Measurements from ENCODE around the gene LUZP4. TPM values are rescaled to one million over a fixed set of nuclear protein-coding genes. Genes with fewer than 3 reads are reported as not detected.

The LUZP4 gene
- total and polyA plus RNA-seq, 10 of the 15 experiments (the other 5 are each of a cell fraction or from before 2014, with no cell fraction given) = not detected

DNA sequence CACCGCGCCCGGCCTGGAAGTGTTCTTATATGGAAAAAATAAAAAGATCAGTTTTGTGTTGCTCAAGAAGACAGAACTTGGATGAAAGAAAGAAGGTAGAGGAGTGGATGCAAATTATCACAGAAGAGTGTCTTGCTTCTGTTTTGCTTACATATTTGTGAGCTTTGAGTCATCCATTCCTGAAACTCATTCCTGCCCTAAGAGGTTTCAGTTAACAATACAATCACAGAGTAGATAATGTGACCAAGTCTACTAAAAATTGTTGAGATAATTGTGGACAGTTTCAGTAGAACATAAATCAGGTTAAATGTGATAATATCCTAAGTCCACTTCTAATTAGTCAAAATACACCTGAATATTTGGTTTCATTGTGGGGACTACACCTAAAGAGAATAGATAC lies 29.2 kb upstream of the LUZP4 start (continued):
- TF ChIP-seq, protein P1, sequence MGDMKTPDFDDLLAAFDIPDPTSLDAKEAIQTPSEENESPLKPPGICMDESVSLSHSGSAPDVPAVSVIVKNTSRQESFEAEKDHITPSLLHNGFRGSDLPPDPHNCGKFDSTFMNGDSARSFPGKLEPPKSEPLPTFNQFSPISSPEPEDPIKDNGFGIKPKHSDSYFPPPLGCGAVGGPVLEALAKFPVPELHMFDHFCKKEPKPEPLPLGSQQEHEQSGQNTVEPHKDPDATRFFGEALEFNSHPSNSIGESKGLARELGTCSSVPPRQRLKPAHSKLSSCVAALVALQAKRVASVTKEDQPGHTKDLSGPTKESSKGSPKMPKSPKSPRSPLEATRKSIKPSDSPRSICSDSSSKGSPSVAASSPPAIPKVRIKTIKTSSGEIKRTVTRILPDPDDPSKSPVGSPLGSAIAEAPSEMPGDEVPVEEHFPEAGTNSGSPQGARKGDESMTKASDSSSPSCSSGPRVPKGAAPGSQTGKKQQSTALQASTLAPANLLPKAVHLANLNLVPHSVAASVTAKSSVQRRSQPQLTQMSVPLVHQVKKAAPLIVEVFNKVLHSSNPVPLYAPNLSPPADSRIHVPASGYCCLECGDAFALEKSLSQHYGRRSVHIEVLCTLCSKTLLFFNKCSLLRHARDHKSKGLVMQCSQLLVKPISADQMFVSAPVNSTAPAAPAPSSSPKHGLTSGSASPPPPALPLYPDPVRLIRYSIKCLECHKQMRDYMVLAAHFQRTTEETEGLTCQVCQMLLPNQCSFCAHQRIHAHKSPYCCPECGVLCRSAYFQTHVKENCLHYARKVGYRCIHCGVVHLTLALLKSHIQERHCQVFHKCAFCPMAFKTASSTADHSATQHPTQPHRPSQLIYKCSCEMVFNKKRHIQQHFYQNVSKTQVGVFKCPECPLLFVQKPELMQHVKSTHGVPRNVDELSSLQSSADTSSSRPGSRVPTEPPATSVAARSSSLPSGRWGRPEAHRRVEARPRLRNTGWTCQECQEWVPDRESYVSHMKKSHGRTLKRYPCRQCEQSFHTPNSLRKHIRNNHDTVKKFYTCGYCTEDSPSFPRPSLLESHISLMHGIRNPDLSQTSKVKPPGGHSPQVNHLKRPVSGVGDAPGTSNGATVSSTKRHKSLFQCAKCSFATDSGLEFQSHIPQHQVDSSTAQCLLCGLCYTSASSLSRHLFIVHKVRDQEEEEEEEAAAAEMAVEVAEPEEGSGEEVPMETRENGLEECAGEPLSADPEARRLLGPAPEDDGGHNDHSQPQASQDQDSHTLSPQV (IDR thresholded peaks at IDR 0.05) = no peak
- TF ChIP-seq JUND (IDR thresholded peaks at IDR 0.05; ENCODE audit: low read depth, low read length) = no peak
- no peak for TF ChIP-seq CBFB (IDR thresholded peaks at IDR 0.05; ENCODE audit: low read depth)
- no peak for TF ChIP-seq ZNF217 (IDR thresholded peaks at IDR 0.05)

DNA sequence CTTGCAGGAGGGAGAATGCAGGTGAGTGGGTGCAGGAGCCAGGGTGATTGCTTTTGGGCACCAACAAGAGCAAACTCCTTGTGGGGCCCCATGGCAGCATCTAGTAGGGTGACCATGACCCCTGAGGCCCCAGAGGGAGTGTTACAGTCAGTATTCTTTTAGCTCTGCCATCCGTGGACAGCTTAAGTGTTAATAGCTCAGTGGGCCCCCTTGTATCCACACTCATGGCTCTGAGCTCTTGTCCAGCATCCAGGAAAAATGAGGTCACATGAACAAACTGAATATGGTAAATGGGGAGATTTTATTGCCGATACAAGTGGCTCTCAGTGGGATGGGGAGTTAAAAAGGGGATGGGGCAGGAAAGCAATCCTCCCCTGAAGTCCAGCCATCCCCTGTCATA lies 28.4 kb upstream of the LUZP4 start:
- DNase-seq (ENCODE audit: low read depth, low spot score) = no peak
- Histone ChIP-seq H3K4me3 (no peak overlapping the region), H2AFZ (ENCODE audit: control insufficient read depth, low read depth, low read length) (no peak overlapping the region), H3K27me3 (replicated peaks in 1 of 2; ENCODE audit: control insufficient read depth in 2 of 2, insufficient read depth in 2 of 2, low read length in 1 of 2) (no peaks in the 10 kb centered on the region), H4K20me1 (ENCODE audit: control insufficient read depth, insufficient read depth) (no peaks in the 10 kb centered on the region), H3K4me2 (ENCODE audit: control insufficient read depth, insufficient read depth) (no peak overlapping the region), H3K9ac (ENCODE audit: control insufficient read depth, insufficient read depth, low read length) (no peak overlapping the region), H3K27ac (ENCODE audit: control insufficient read depth, insufficient read depth) (no peak overlapping the region), H3K36me3 (ENCODE audit: control insufficient read depth in 2 of 2, insufficient read depth in 2 of 2, low read length in 1 of 2) (no peaks in the 10 kb centered on the region), H3K9me3 (replicated peaks; ENCODE audit: control insufficient read depth, insufficient read depth, low read length) (no peaks in the 10 kb centered on the region), H3K4me1 (ENCODE audit: control insufficient read depth, insufficient read depth, low read length) (no peaks in the 10 kb centered on the region), H3K79me2 (ENCODE audit: control insufficient read depth, insufficient read depth, low read length) (no peaks in the 10 kb centered on the region)
- TF ChIP-seq MTA2 (IDR thresholded peaks at IDR 0.05; ENCODE audit: low read depth) (no peak), SREBF1 (IDR thresholded peaks at IDR 0.05; ENCODE audit: low read length) (no peak), MEF2B (IDR thresholded peaks at IDR 0.05; ENCODE audit: partially characterized antibody, poor library complexity, severe bottlenecking) (no peak), EGR1 (IDR thresholded peaks at IDR 0.05; ENCODE audit: borderline replicate concordance in 1 of 2, low read depth in 2 of 2, low read length in 2 of 2) (no peak), RBBP5 (conservative IDR thresholded peaks at IDR 0.05) (no peak), HDAC2 (IDR thresholded peaks at IDR 0.05) (no peak), ZNF384 (IDR thresholded peaks at IDR 0.05; ENCODE audit: borderline replicate concordance, low read depth, low read length) (no peak), NR2F1 (conservative IDR thresholded peaks at IDR 0.05) (no peak), ZZZ3 (IDR thresholded peaks at IDR 0.05; ENCODE audit: control insufficient read depth, insufficient read length, low read depth) (no peak)
- TF ChIP-seq, protein P2, sequence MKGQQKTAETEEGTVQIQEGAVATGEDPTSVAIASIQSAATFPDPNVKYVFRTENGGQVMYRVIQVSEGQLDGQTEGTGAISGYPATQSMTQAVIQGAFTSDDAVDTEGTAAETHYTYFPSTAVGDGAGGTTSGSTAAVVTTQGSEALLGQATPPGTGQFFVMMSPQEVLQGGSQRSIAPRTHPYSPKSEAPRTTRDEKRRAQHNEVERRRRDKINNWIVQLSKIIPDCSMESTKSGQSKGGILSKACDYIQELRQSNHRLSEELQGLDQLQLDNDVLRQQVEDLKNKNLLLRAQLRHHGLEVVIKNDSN (IDR thresholded peaks at IDR 0.05; ENCODE audit: borderline replicate concordance, extremely low read length, insufficient read depth, low read depth, low read length) = no peak
- TF ChIP-seq, protein P3, sequence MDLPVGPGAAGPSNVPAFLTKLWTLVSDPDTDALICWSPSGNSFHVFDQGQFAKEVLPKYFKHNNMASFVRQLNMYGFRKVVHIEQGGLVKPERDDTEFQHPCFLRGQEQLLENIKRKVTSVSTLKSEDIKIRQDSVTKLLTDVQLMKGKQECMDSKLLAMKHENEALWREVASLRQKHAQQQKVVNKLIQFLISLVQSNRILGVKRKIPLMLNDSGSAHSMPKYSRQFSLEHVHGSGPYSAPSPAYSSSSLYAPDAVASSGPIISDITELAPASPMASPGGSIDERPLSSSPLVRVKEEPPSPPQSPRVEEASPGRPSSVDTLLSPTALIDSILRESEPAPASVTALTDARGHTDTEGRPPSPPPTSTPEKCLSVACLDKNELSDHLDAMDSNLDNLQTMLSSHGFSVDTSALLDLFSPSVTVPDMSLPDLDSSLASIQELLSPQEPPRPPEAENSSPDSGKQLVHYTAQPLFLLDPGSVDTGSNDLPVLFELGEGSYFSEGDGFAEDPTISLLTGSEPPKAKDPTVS (IDR thresholded peaks at IDR 0.05; ENCODE audit: low read depth, low read length) = no peak
- TF ChIP-seq, protein P4, sequence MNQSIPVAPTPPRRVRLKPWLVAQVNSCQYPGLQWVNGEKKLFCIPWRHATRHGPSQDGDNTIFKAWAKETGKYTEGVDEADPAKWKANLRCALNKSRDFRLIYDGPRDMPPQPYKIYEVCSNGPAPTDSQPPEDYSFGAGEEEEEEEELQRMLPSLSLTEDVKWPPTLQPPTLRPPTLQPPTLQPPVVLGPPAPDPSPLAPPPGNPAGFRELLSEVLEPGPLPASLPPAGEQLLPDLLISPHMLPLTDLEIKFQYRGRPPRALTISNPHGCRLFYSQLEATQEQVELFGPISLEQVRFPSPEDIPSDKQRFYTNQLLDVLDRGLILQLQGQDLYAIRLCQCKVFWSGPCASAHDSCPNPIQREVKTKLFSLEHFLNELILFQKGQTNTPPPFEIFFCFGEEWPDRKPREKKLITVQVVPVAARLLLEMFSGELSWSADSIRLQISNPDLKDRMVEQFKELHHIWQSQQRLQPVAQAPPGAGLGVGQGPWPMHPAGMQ (IDR thresholded peaks at IDR 0.05; ENCODE audit: borderline replicate concordance) = no peak
- intact Hi-C loops (cut with micrococcal nuclease; ENCODE audit: unreplicated experiment) = no loop called here
- WGBS (ENCODE audit: insufficient coverage, insufficient replicate concordance, low lambda C conversion rate, missing lambda C conversion rate) = 0% methylated on average over 2 of the region's 2 CpGs
- SMC1A ChIA-PET (ENCODE audit: uncharacterized antibody, unreplicated experiment) = interaction anchor here (1.1 kb wide), 1 partner anchor 24 kb away, joined by 3 read pairs; no protein-coding TSS in a partner anchor
- no peak for FAIRE-seq
- in situ Hi-C loops (cut with MboI) = no loop called here
- CTCF ChIA-PET = no interaction called here
- BruUV-seq (replicated peaks) = no TSS peak
- RAD21 ChIA-PET (ENCODE audit: unreplicated experiment) = no interaction called here
- ATAC-seq = no peak
- POLR2A ChIA-PET = no interaction called here
